BE2C (cell line): ENCODE data around the gene FBXO17.

Source experiments
- DNase-seq: peaks from one replicate; pipeline ENCODE4 v3.0.0-alpha.2; 2020
- H3K27me3 ChIP-seq: fragments of 250-450 bp; sonication (Bioruptor Pico); 2 replicates; pipeline ENCODE4 v1.5.1; 2020; ENCODE audit warnings: mild to moderate bottlenecking
- H3K36me3 ChIP-seq: fragments of 250-450 bp; sonication (Bioruptor Pico); 2 replicates; pipeline ENCODE4 v1.5.1; 2020; ENCODE audit warnings: mild to moderate bottlenecking
- H3K4me1 ChIP-seq: fragments of 250-450 bp; sonication (Bioruptor Pico); 2 replicates; pipeline ENCODE4 v1.5.1; 2020
- H3K4me3 ChIP-seq: 2 replicates; pipeline ENCODE4 v1.5.1; 2011; ENCODE audit warnings: low read depth, low read length
- H3K9me3 ChIP-seq: fragments of 250-450 bp; sonication (Bioruptor Pico); 2 replicates; pipeline ENCODE4 v1.5.1; 2020
- TF ChIP-seq, protein P1 (sequence below): IDR thresholded peaks from 2 replicates; pipeline ENCODE4 v1.5.1; 2012; ENCODE audit warnings: mild to moderate bottlenecking, low read depth, low read length

FBXO17 gene

DNA sequence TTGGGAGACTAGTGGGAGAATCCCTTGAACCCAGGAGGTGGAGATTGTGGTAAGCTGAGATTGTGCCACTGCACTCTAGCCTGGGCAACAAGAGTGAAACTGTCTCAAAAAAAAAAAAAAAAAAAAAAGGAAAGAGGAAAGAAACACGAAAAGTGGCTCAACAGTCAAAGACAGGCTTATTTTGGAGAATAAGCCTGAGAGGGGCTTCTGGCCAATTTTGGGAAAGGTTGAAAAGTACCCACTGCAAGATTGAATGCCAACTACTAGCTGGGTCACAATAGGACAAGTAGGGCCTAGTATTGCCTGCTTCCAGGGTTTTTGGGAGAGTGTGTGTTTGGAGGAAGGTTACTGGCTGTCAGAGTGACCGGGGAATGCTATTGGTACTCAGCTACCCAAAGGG, 17.2 kb downstream of the FBXO17 start:
- Histone ChIP-seq H3K27me3 (no peaks in the 10 kb centered on the region), H3K36me3 (no peaks in the 10 kb centered on the region; the same call in 1 of the 2 replicates), H3K9me3 (no peaks in the 10 kb centered on the region), H3K4me1 (no peaks in the 10 kb centered on the region), H3K4me3 (no peak overlapping the region)
- no peak for DNase-seq
- TF ChIP-seq, protein P1, sequence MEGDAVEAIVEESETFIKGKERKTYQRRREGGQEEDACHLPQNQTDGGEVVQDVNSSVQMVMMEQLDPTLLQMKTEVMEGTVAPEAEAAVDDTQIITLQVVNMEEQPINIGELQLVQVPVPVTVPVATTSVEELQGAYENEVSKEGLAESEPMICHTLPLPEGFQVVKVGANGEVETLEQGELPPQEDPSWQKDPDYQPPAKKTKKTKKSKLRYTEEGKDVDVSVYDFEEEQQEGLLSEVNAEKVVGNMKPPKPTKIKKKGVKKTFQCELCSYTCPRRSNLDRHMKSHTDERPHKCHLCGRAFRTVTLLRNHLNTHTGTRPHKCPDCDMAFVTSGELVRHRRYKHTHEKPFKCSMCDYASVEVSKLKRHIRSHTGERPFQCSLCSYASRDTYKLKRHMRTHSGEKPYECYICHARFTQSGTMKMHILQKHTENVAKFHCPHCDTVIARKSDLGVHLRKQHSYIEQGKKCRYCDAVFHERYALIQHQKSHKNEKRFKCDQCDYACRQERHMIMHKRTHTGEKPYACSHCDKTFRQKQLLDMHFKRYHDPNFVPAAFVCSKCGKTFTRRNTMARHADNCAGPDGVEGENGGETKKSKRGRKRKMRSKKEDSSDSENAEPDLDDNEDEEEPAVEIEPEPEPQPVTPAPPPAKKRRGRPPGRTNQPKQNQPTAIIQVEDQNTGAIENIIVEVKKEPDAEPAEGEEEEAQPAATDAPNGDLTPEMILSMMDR: no peak

DNA sequence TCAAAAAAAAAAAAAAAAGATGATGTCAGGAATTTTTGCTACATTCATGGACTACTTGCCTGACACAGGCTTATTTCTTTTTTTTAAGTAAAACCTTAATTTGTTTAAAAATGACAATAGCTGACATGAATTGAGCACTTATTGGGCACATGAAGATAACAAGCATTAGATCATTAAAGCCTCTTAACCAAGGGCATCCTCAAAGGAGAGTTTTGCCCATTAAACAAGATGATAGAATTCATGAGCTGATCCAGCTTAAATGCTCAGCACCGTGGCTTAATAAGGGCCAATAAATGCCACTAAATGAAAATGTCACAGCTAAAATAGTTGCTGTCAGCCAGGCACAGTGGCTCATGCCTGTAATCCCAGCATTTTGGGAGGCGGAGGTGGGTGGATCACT, 19.3 kb downstream of the FBXO17 start:
- TF ChIP-seq, protein P1: no peak
- DNase-seq: no peak
- Histone ChIP-seq H3K36me3 (no peaks in the 10 kb centered on the region; the same call in 1 of the 2 replicates), H3K4me3 (no peak overlapping the region), H3K4me1 (no peaks in the 10 kb centered on the region), H3K27me3 (no peaks in the 10 kb centered on the region), H3K9me3 (no peaks in the 10 kb centered on the region)

DNA sequence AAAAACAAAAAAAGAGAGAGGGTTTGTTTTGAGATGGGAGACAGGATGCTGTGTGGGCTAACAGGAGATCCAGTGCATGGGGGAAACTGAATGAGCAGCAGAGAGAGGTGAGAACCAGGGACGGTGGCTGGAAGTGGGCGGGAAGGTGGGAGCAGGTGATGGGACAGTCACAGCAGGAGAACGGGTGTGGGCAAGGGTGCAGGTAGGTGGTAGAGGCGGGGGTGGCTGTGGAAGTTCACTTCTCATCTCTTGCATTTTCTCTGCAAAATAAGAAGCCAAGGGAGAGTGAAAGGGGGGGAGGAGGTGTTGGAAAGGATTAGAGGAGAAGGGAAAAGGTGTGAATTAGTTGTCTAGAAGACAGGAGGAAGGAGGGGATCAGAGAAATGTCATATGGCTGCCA, 21.9 kb downstream of the FBXO17 start:
- no peaks in the 10 kb centered on the region; the same call in 1 of the 2 replicates for H3K36me3 ChIP-seq
- TF ChIP-seq, protein P1: no peak
- DNase-seq: no peak

DNA sequence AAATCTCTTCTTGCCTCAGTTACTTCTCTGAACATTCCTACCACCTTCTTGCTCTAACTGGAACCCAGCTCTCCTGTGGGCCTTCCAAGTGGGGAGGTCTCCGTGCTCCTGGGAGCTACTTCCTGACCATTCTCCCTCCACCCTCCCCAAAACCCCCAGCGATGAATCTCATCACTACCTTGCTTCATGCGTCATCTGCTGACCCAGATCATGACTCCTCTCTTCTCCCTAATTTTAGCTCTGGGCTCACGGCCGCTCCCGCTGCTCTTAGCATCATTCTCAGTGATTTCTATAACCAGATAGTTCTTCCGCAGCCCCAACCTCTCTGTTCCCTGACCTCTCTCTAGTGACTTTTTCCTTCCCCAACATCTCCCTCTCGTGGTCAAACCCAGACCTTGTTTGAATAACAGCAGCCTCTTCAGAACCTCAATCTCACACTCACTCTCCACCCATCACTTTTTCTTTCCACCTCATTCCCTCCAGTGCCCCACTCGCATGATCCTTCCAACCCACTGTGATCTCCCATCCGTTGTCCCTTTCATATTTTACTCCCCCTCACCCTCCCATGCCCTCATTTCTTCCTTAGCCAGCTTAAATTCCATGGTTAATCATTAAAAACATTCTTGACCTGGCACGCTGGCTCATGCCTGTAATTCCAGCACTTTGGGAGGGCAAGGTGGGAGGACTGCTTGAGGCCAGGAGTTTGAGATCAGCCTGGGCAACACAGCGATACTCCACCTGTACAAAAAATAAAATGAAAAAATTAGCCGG, 23.0 kb downstream of the FBXO17 start:
- Histone ChIP-seq H3K27me3 (no peaks in the 10 kb centered on the region), H3K9me3 (no peaks in the 10 kb centered on the region), H3K36me3 (no peaks in the 10 kb centered on the region; the same call in 1 of the 2 replicates), H3K4me1 (no peaks in the 10 kb centered on the region), H3K4me3 (no peak overlapping the region)
- TF ChIP-seq, protein P1: peak; percentile 69
- peak; percentile 62 for DNase-seq

More for the DNA sequence above, 21.9 kb downstream of the FBXO17 start:
- H3K9me3 ChIP-seq: no peaks in the 10 kb centered on the region
- no peak overlapping the region for H3K4me3 ChIP-seq
- no peaks in the 10 kb centered on the region for H3K4me1 ChIP-seq
- H3K27me3 ChIP-seq: no peaks in the 10 kb centered on the region

DNA sequence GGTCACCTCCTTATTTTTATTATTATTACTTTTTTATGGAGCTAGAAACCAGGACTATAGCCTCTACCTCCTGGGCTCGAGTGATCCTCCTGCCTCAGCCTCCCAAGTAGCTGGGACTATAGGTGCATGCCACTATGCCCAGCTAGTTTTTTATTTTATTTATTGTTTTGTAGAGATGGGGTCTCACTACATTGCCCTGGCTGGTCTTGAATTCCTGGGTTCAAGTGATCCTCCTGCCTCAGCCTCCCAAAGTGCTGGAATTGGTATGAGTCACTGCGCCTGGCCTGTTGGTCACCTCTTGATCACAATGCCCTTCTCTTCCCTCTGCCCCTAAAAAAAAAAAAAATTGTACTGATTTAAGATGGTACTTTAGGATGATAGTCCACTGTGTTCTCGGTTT, 24.4 kb downstream of the FBXO17 start:
- H3K27me3 ChIP-seq: no peaks in the 10 kb centered on the region
- H3K4me3 ChIP-seq: no peak overlapping the region
- H3K4me1 ChIP-seq: no peaks in the 10 kb centered on the region
- H3K36me3 ChIP-seq: peaks cover 5% of the 10 kb centered on the region; the same call in 1 of the 2 replicates
- TF ChIP-seq, protein P1: no peak
- no peak for DNase-seq
- H3K9me3 ChIP-seq: no peaks in the 10 kb centered on the region
